Natural killer cell (primary cell): Measurements from ENCODE around the gene MGST3. TPM values are rescaled to one million over a fixed set of nuclear protein-coding genes. Genes with fewer than 3 reads are reported as not detected.
"Not testable (repeated sequence)": the region's sequence is repeated elsewhere in the genome, so short reads cannot be mapped to it uniquely, and the experiment has no call there.

Source experiments
- ATAC-seq, 3 donors: fragments of 150-1000 bp in 2 of 3; fragments of 200-7000 bp in 1 of 3; cut with Tn5 transposase; 1 replicate in 1 of 3; 2 replicates in 2 of 3; pipeline ENCODE4 v1.10.0; 2021; ENCODE audit warnings: mild to moderate bottlenecking in 2 of 3, moderate library complexity in 2 of 3
- DNase-seq, 2 donors: peaks; one replicate each; pipeline versions ENCODE4 v3.0.0 to v3.0.0-alpha.2; 2013 to 2021; ENCODE audit warnings: mixed read lengths in 1 of 2
- H3K27ac ChIP-seq: one replicate; pipeline ENCODE4 v1.5.1; 2013; ENCODE audit warnings: mild to moderate bottlenecking, low read length
- H3K27me3 ChIP-seq: one replicate; pipeline ENCODE4 v1.6.1; 2013; ENCODE audit warnings: low read length; ENCODE audit not compliant: control insufficient read depth, insufficient read depth
- H3K36me3 ChIP-seq: one replicate; pipeline ENCODE4 v1.6.1; 2013; ENCODE audit warnings: low read length; ENCODE audit not compliant: control insufficient read depth, insufficient read depth
- H3K4me1 ChIP-seq: one replicate; pipeline ENCODE4 v1.6.1; 2013; ENCODE audit warnings: low read length; ENCODE audit not compliant: control insufficient read depth, insufficient read depth
- H3K4me3 ChIP-seq: one replicate; pipeline ENCODE4 v1.5.1; 2013; ENCODE audit warnings: low read length
- H3K9me3 ChIP-seq: one replicate; pipeline ENCODE4 v1.6.1; 2013; ENCODE audit warnings: low read length; ENCODE audit not compliant: control insufficient read depth, insufficient read depth
- H3K27ac Mint-ChIP-seq, 2 donors: one replicate each; pipeline ENCODE4 v1.8.0; 2022; ENCODE audit warnings: mild to moderate bottlenecking in 2 of 2, mixed read lengths in 2 of 2, moderate library complexity in 1 of 2
- H3K27me3 Mint-ChIP-seq, 2 donors: one replicate each; pipeline ENCODE4 v1.8.0; 2022; ENCODE audit warnings: low read depth in 2 of 2, mixed read lengths in 2 of 2
- H3K36me3 Mint-ChIP-seq: one replicate; pipeline ENCODE4 v1.8.0; 2022; ENCODE audit warnings: mixed read lengths
- H3K4me1 Mint-ChIP-seq, 2 donors: one replicate each; pipeline ENCODE4 v1.8.0; 2022; ENCODE audit warnings: mixed read lengths in 2 of 2
- H3K4me3 Mint-ChIP-seq: one replicate; pipeline ENCODE4 v1.8.0; 2022; ENCODE audit warnings: mild to moderate bottlenecking, moderate library complexity, mixed read lengths
- H3K9me3 Mint-ChIP-seq, 2 donors: one replicate each; pipeline ENCODE4 v1.8.0; 2022; ENCODE audit warnings: mixed read lengths in 2 of 2
- CTCF ChIP-seq: fragments of 200-600 bp; IDR thresholded peaks from one replicate; pipeline ENCODE4 v1.8.0; 2022; ENCODE audit warnings: antibody characterized with exemption
- WGBS: methylation state at CpG from one replicate; pipeline ENCODE4 v1.1.7; 2013; ENCODE audit warnings: missing lambda C conversion rate; ENCODE audit not compliant: insufficient coverage; 5-methylcytosine and 5-hydroxymethylcytosine counted together
- intact Hi-C: fragments of 100-400 bp; cut with micrococcal nuclease; formaldehyde crosslinking; loops from one replicate; pipeline ENCODE4 v1.14.2; 2022
- total RNA-seq, 4 donors: library from RNA; stranded (reverse); fragments of 120-200 nt in 1 of 4; gene quantifications; one replicate each; pipeline versions ENCODE4 v1.2.3 to v1.2.4, GENCODE V29; 2013 to 2022

The MGST3 gene
- total RNA-seq, 3 donors from 2014 or later (not counting 1 experiment from before 2014, with no cell fraction given): 27.2 to 34.3 (median 29.0) TPM

GRCh38 chr1:165635329-165635728, 4.3 kb downstream of the MGST3 start:
- ATAC-seq (no peak), DNase-seq (no peak)
- Mint-ChIP-seq H3K4me3 (no peak overlapping the region), H3K4me1 (peaks cover 0 to 25% of the 10 kb centered on the region in 2 donors), H3K36me3 (no peaks in the 10 kb centered on the region), H3K27ac (no peak overlapping the region), H3K9me3 (no peaks in the 10 kb centered on the region), H3K27me3 (no peaks in the 10 kb centered on the region)
- intact Hi-C loops: no loop called here
- Histone ChIP-seq H3K27me3 (no peaks in the 10 kb centered on the region), H3K4me3 (no peak overlapping the region), H3K27ac (no peak overlapping the region), H3K36me3 (no peaks in the 10 kb centered on the region), H3K4me1 (peaks cover 16% of the 10 kb centered on the region), H3K9me3 (no peaks in the 10 kb centered on the region)
- TF ChIP-seq CTCF: no peak
- 100% methylated on average over 1 of the region's 2 CpGs for WGBS

- DNase-seq: no peak
- H3K9me3 Mint-ChIP-seq: no peaks in the 10 kb centered on the region
- no peaks in the 10 kb centered on the region for H3K36me3 Mint-ChIP-seq
- H3K4me1 Mint-ChIP-seq: peaks cover 0 to 26% of the 10 kb centered on the region in 2 donors
- no peak for ATAC-seq
- Histone ChIP-seq H3K27ac (no peak overlapping the region), H3K27me3 (no peaks in the 10 kb centered on the region), H3K4me1 (peaks cover 13% of the 10 kb centered on the region), H3K9me3 (no peaks in the 10 kb centered on the region), H3K36me3 (no peaks in the 10 kb centered on the region), H3K4me3 (no peak overlapping the region)
- H3K27ac Mint-ChIP-seq: no peak overlapping the region
- no peak overlapping the region for H3K4me3 Mint-ChIP-seq
- H3K27me3 Mint-ChIP-seq: no peaks in the 10 kb centered on the region
- intact Hi-C loops: no loop called here
- 63% methylated on average over 1 of the region's 2 CpGs for WGBS
- TF ChIP-seq CTCF: no peak
Observed at GRCh38 chr1:165635823-165636222, 4.8 kb downstream of the MGST3 start.

- H3K4me3 ChIP-seq: no peak overlapping the region
- ATAC-seq: no peak
- Mint-ChIP-seq H3K27ac (no peak overlapping the region), H3K27me3 (no peaks in the 10 kb centered on the region), H3K4me1 (peaks cover 0 to 26% of the 10 kb centered on the region in 2 donors), H3K4me3 (no peak overlapping the region), H3K9me3 (no peaks in the 10 kb centered on the region), H3K36me3 (no peaks in the 10 kb centered on the region)
- DNase-seq: no peak
- no peak overlapping the region for H3K27ac ChIP-seq
- no peaks in the 10 kb centered on the region for H3K9me3 ChIP-seq
- no peak for TF ChIP-seq CTCF
- intact Hi-C loops: no loop called here
- no peaks in the 10 kb centered on the region for H3K36me3 ChIP-seq
- H3K4me1 ChIP-seq: no peaks in the 10 kb centered on the region
- H3K27me3 ChIP-seq: no peaks in the 10 kb centered on the region
- 96% methylated on average over 1 of the region's 1 CpG for WGBS
Observed at GRCh38 chr1:165637427-165637826, 6.4 kb downstream of the MGST3 start.

- 96% methylated on average over 7 of the region's 7 CpGs for WGBS
- H3K4me1 ChIP-seq, H3K27ac ChIP-seq, DNase-seq, H3K36me3 Mint-ChIP-seq, H3K9me3 Mint-ChIP-seq, H3K36me3 ChIP-seq, H3K4me3 ChIP-seq, H3K27me3 ChIP-seq, ATAC-seq, H3K27me3 Mint-ChIP-seq, H3K27ac Mint-ChIP-seq, intact Hi-C loops, H3K9me3 ChIP-seq, H3K4me3 Mint-ChIP-seq: not testable (repeated sequence)
- H3K4me1 Mint-ChIP-seq: peaks cover 0 to 18% of the 10 kb centered on the region in 2 donors
Observed at GRCh38 chr1:165638211-165638610, 7.2 kb downstream of the MGST3 start.
